Neural cell (in vitro differentiated cells): ENCODE data around the gene PSMD3. TPM values are rescaled to one million over a fixed set of nuclear protein-coding genes. Genes with fewer than 3 reads are reported as not detected.

Experiments
- H2AFZ ChIP-seq: fragments of 200-600, 300-800 bp; sonication (generic), shearing (Covaris generic); 2 replicates; pipeline ENCODE4 v1.6.0; 2014; ENCODE audit warnings: low read depth, mild to moderate bottlenecking, antibody characterized with exemption, low read length, moderate library complexity
- H3F3A ChIP-seq: fragments of 200-600 bp; shearing (Covaris generic); 2 replicates; pipeline ENCODE4 v1.6.1; 2016; ENCODE audit warnings: mild to moderate bottlenecking, moderate library complexity, mixed read lengths, antibody characterized with exemption, low read length; ENCODE audit not compliant: insufficient read depth, poor library complexity, severe bottlenecking
- H3K27ac ChIP-seq: fragments of 200-600, 300-800 bp; sonication (generic), shearing (Covaris generic); 2 replicates; pipeline ENCODE4 v1.5.1; 2014; ENCODE audit warnings: mild to moderate bottlenecking, low read length, moderate library complexity
- H3K27me3 ChIP-seq: fragments of 300-800, 200-600 bp; sonication (generic), shearing (Covaris generic); 2 replicates; pipeline ENCODE4 v1.6.0; 2014; ENCODE audit warnings: mild to moderate bottlenecking, low read depth, low read length, moderate library complexity; ENCODE audit not compliant: insufficient read depth
- H3K36me3 ChIP-seq: fragments of 300-800, 200-600 bp; sonication (generic), shearing (Covaris generic); 2 replicates; pipeline ENCODE4 v1.5.1; 2014; ENCODE audit warnings: mild to moderate bottlenecking, antibody characterized with exemption, low read length, moderate library complexity; ENCODE audit not compliant: insufficient read depth
- H3K4me2 ChIP-seq: fragments of 300-800, 200-600 bp; sonication (generic), shearing (Covaris generic); 2 replicates; pipeline ENCODE4 v1.6.0; 2014; ENCODE audit warnings: mild to moderate bottlenecking, low read length
- H3K4me3 ChIP-seq: fragments of 300-800, 200-600 bp; sonication (generic), shearing (Covaris generic); 2 replicates; pipeline ENCODE4 v1.5.1; 2014; ENCODE audit warnings: mild to moderate bottlenecking, low read length, moderate library complexity
- H3K79me2 ChIP-seq: fragments of 200-600 bp; shearing (Covaris generic); replicated peaks from 2 replicates; pipeline ENCODE4 v1.6.0; 2014; ENCODE audit warnings: mild to moderate bottlenecking, low read length, moderate library complexity; ENCODE audit not compliant: insufficient read depth
- H3K9ac ChIP-seq: fragments of 300-800, 200-600 bp; sonication (generic), shearing (Covaris generic); 2 replicates; pipeline ENCODE4 v1.6.1; 2016; ENCODE audit warnings: mild to moderate bottlenecking, low read length, mixed read lengths
- H3K9me2 ChIP-seq: fragments of 200-600 bp; shearing (Covaris generic); 2 replicates; pipeline ENCODE4 v1.6.1; 2016; ENCODE audit warnings: mild to moderate bottlenecking, low read length, mixed read lengths; ENCODE audit not compliant: insufficient read depth
- H3K9me3 ChIP-seq: fragments of 200-600, 300-800 bp; sonication (generic), shearing (Covaris generic); 2 replicates; pipeline ENCODE4 v1.6.1; 2016; ENCODE audit warnings: mild to moderate bottlenecking, mixed run types, low read length, moderate library complexity, mixed read lengths
- H4K20me1 ChIP-seq: fragments of 200-600 bp; shearing (Covaris generic); 2 replicates; pipeline ENCODE4 v1.6.1; 2016; ENCODE audit warnings: mild to moderate bottlenecking, mixed run types; ENCODE audit not compliant: insufficient read depth
- EP300 ChIP-seq: fragments of 450-650 bp; conservative IDR thresholded peaks from 2 replicates; pipeline ENCODE4 v1.6.1; 2014; ENCODE audit warnings: antibody characterized with exemption, mild to moderate bottlenecking, moderate library complexity; ENCODE audit not compliant: poor library complexity, severe bottlenecking
- EZH2 ChIP-seq: fragments of 200-600, 300-800 bp; shearing (Covaris generic), sonication (generic); IDR thresholded peaks from 2 replicates; pipeline ENCODE4 v1.6.1; 2014; ENCODE audit warnings: antibody characterized with exemption, low read length, borderline replicate concordance, mild to moderate bottlenecking; ENCODE audit not compliant: insufficient read depth, poor library complexity, severe bottlenecking
- MXI1 ChIP-seq: fragments of 450-650 bp; conservative IDR thresholded peaks from 2 replicates; pipeline ENCODE4 v1.6.1; 2014; ENCODE audit warnings: antibody characterized with exemption, mild to moderate bottlenecking; ENCODE audit not compliant: poor library complexity, severe bottlenecking
- POLR2AphosphoS5 ChIP-seq: IDR thresholded peaks from 2 replicates; pipeline ENCODE4 v1.6.1; 2012
- RAD21 ChIP-seq: fragments of 450-650 bp; conservative IDR thresholded peaks from 2 replicates; pipeline ENCODE4 v1.6.1; 2014; ENCODE audit warnings: antibody characterized with exemption, mild to moderate bottlenecking, moderate library complexity
- SMC3 ChIP-seq: fragments of 450-650 bp; conservative IDR thresholded peaks from 2 replicates; pipeline ENCODE4 v1.6.1; 2014; ENCODE audit warnings: antibody characterized with exemption, mild to moderate bottlenecking, moderate library complexity; ENCODE audit not compliant: poor library complexity
- TAF1 ChIP-seq: IDR thresholded peaks from 2 replicates; pipeline ENCODE4 v1.6.1; 2012; ENCODE audit warnings: low read depth
- polyA plus RNA-seq: library from polyadenylated mRNA; depleted of rRNA; stranded (reverse); fragments of >200 nt; gene quantifications from 2 replicates; pipeline ENCODE4 v1.2.3, GENCODE V29; 2014
- TF ChIP-seq, protein P1 (sequence below): fragments of 450-650 bp; IDR thresholded peaks from 2 replicates; pipeline ENCODE4 v1.5.1; 2014; ENCODE audit warnings: antibody characterized with exemption, mild to moderate bottlenecking, moderate library complexity; ENCODE audit not compliant: poor library complexity, severe bottlenecking
- TF ChIP-seq, protein P2 (sequence below): IDR thresholded peaks from 2 replicates; pipeline ENCODE4 v1.6.1; 2012; ENCODE audit warnings: borderline replicate concordance

PSMD3 gene
- polyA plus RNA-seq, 1 donor from 2014 or later: 117 TPM

DNA sequence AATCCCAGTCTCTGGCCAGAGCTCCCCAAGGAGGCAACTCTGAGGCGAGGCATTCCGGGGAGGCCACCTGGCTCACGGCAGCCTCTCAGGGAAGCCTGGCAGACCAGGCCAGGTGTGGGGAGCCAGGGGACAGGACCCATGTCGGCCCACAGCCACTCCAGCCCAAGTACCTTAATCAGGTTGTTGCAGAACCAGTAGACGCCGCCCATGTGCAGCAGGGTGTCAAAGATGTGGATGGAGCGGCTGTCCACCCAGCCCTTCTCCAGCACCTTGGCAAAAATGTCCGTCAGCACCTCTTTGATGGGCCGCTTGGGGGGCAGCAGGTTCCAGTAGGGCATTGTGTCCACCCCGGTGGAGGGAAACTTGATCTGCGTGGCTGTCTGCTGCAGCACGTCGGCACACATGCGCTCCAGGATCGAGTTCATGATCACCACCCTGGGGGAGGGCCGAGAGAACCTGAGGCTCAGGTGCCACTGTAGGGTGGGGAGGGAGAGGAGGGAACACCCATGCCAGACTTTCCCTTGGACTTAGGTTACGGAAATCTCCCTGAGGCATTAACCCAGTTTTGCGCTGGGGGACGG lies 42.4 kb downstream of the PSMD3 start:
- Histone ChIP-seq H3K79me2 (no peaks in the 10 kb centered on the region), H3K9ac (no peak overlapping the region), H3K9me3 (no peaks in the 10 kb centered on the region), H3K4me3 (no peak overlapping the region), H2AFZ (no peak overlapping the region), H3K4me2 (no peak overlapping the region), H4K20me1 (no peaks in the 10 kb centered on the region), H3K27ac (no peak overlapping the region), H3F3A (no peaks in the 10 kb centered on the region), H3K27me3 (no peaks in the 10 kb centered on the region), H3K36me3 (no peaks in the 10 kb centered on the region), H3K9me2 (no peaks in the 10 kb centered on the region)
- TF ChIP-seq EZH2: no peak
- TF ChIP-seq EP300: no peak
- TF ChIP-seq, protein P1, sequence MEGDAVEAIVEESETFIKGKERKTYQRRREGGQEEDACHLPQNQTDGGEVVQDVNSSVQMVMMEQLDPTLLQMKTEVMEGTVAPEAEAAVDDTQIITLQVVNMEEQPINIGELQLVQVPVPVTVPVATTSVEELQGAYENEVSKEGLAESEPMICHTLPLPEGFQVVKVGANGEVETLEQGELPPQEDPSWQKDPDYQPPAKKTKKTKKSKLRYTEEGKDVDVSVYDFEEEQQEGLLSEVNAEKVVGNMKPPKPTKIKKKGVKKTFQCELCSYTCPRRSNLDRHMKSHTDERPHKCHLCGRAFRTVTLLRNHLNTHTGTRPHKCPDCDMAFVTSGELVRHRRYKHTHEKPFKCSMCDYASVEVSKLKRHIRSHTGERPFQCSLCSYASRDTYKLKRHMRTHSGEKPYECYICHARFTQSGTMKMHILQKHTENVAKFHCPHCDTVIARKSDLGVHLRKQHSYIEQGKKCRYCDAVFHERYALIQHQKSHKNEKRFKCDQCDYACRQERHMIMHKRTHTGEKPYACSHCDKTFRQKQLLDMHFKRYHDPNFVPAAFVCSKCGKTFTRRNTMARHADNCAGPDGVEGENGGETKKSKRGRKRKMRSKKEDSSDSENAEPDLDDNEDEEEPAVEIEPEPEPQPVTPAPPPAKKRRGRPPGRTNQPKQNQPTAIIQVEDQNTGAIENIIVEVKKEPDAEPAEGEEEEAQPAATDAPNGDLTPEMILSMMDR: no peak
- no peak for TF ChIP-seq TAF1
- no peak for TF ChIP-seq RAD21
- no peak for TF ChIP-seq MXI1

DNA sequence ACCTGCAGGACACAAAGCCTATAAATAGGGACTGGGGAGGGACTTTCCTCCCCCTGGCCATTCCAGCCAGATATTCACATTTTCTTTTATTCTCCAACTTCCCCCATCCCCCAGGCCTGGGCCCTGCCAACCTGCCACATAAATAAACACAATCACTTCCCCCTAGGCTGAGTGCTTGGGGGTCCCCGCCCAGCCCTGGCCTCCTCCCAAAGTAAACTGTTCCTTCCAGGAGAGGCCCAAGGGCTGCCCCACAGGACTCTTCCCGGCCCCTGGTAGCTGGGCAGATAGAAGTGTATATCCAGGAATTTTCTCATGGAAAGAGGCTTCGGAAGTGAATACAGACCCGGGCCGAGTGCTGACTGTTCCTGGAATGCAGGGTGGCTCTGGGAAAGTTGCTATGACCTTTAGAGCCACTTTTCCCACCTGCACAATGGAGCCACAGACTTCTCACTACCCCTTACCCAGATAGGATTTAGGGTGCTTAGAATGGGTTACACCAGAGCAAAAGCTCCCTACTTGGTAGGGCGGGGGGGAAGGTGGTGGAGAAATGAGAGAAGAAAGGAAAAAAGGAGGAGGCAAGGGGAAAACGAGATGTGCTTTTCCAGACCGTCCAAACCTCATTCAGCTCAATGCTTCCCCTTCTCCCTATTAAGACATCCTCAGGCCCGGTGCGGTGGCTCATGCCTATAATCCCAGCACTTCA lies 43.1 kb downstream of the PSMD3 start:
- H3K4me3 ChIP-seq: no peak overlapping the region
- H3K27me3 ChIP-seq: no peaks in the 10 kb centered on the region
- H3K36me3 ChIP-seq: no peaks in the 10 kb centered on the region
- H4K20me1 ChIP-seq: no peaks in the 10 kb centered on the region
- H3K79me2 ChIP-seq: no peaks in the 10 kb centered on the region
- no peaks in the 10 kb centered on the region for H3F3A ChIP-seq
- H2AFZ ChIP-seq: no peak overlapping the region
- no peak overlapping the region for H3K27ac ChIP-seq
- H3K4me2 ChIP-seq: no peak overlapping the region
- TF ChIP-seq EZH2 (no peak), SMC3 (no peak), POLR2AphosphoS5 (no peak), RAD21 (no peak)
- TF ChIP-seq, protein P2, sequence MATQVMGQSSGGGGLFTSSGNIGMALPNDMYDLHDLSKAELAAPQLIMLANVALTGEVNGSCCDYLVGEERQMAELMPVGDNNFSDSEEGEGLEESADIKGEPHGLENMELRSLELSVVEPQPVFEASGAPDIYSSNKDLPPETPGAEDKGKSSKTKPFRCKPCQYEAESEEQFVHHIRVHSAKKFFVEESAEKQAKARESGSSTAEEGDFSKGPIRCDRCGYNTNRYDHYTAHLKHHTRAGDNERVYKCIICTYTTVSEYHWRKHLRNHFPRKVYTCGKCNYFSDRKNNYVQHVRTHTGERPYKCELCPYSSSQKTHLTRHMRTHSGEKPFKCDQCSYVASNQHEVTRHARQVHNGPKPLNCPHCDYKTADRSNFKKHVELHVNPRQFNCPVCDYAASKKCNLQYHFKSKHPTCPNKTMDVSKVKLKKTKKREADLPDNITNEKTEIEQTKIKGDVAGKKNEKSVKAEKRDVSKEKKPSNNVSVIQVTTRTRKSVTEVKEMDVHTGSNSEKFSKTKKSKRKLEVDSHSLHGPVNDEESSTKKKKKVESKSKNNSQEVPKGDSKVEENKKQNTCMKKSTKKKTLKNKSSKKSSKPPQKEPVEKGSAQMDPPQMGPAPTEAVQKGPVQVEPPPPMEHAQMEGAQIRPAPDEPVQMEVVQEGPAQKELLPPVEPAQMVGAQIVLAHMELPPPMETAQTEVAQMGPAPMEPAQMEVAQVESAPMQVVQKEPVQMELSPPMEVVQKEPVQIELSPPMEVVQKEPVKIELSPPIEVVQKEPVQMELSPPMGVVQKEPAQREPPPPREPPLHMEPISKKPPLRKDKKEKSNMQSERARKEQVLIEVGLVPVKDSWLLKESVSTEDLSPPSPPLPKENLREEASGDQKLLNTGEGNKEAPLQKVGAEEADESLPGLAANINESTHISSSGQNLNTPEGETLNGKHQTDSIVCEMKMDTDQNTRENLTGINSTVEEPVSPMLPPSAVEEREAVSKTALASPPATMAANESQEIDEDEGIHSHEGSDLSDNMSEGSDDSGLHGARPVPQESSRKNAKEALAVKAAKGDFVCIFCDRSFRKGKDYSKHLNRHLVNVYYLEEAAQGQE: no peak
- H3K9ac ChIP-seq: no peak overlapping the region
- H3K9me3 ChIP-seq: no peaks in the 10 kb centered on the region
- H3K9me2 ChIP-seq: no peaks in the 10 kb centered on the region
